ENCODE data around the gene PNPLA1. TPM values are rescaled to one million over a fixed set of nuclear protein-coding genes. Genes with fewer than 3 reads are reported as not detected.

The PNPLA1 gene
- total and polyA plus RNA-seq, 2 experiments from 2014 or later: not detected

- H3K27ac ChIP-seq: no peak overlapping the region
- no peaks in the 10 kb centered on the region for H3K36me3 ChIP-seq
- no peak overlapping the region for H3K4me3 ChIP-seq
- H3K9me3 ChIP-seq (ENCODE audit: low read depth): no peaks in the 10 kb centered on the region
- no peaks in the 10 kb centered on the region for H3K4me1 ChIP-seq (ENCODE audit: low read depth)
- no peak for DNase-seq (ENCODE audit: low read depth in 1 of 2, low spot score in 1 of 2)
- no peak for TF ChIP-seq CTCF (IDR thresholded peaks at IDR 0.05; ENCODE audit: low read depth, low read length)
- no peaks in the 10 kb centered on the region for H3K27me3 ChIP-seq
Measured at GRCh38 chr6:36272234-36272633, 2.4 kb downstream of the PNPLA1 start.

- H3K36me3 ChIP-seq: no peaks in the 10 kb centered on the region
- no peaks in the 10 kb centered on the region for H3K9me3 ChIP-seq (ENCODE audit: low read depth)
- no peaks in the 10 kb centered on the region for H3K4me1 ChIP-seq (ENCODE audit: low read depth)
- no peak overlapping the region for H3K4me3 ChIP-seq
- TF ChIP-seq CTCF (IDR thresholded peaks at IDR 0.05; ENCODE audit: low read depth, low read length): no peak
- no peaks in the 10 kb centered on the region for H3K27me3 ChIP-seq
- no peak overlapping the region for H3K27ac ChIP-seq
- no peak for DNase-seq (ENCODE audit: low read depth in 1 of 2, low spot score in 1 of 2)
Measured at GRCh38 chr6:36273067-36273466, 3.2 kb downstream of the PNPLA1 start.

- Histone ChIP-seq H3K27me3 (no peaks in the 10 kb centered on the region), H3K4me3 (no peak overlapping the region), H3K4me1 (ENCODE audit: low read depth) (no peaks in the 10 kb centered on the region), H3K9me3 (ENCODE audit: low read depth) (no peaks in the 10 kb centered on the region), H3K27ac (no peak overlapping the region), H3K36me3 (no peaks in the 10 kb centered on the region)
- no peak for DNase-seq (ENCODE audit: low read depth in 1 of 2, low spot score in 1 of 2)
- TF ChIP-seq CTCF (IDR thresholded peaks at IDR 0.05; ENCODE audit: low read depth, low read length): no peak
Measured at GRCh38 chr6:36273802-36274514, 4.1 kb downstream of the PNPLA1 start.

DNA sequence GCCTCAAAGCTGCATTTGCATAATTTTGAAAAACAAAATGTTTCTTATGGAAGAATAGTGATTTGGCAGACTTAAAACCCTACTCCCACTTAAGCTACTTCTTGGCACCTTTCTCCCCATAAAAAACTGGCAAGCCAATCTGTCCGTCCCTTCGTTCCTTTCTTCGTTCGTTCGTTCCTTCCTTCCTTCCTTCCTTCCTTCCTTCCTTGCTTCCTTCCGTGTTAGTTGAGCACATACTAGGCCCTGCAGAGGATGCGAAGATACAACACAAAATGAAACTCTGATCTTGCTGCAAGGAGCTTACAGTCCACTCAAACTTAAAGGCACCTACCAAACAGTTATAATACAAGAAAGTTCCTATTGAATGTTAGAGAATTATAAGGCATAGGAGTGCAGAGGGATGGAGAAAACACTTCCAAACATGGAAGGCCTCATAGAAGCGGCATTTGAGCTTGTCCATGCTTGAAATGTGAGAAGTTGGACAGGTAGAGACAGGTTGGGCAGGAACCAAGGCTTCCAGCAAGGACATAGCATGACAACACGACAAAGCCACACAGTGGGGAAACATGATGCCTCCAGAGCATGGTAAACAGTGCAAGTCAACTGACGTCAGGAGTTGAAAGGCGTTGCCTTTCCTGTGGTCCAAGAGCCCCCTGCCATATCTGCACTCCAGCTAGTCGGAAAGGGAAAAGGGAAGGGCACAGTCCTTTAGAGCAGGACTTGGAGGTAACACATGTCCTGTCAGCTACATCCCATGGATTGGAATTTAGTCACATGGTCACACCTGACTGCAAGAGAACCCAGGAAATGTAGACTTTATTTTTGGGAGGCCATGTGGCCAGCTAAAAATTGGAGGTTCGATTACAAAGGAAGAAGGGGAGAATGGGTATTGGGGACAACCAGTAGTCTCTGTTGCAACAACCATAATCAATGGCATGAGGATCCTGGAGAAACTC is 7.0 kb downstream of the PNPLA1 start:
- Histone ChIP-seq H3K9me3 (ENCODE audit: low read depth) (no peaks in the 10 kb centered on the region), H3K27ac (no peak overlapping the region), H3K4me1 (ENCODE audit: low read depth) (no peaks in the 10 kb centered on the region), H3K4me3 (no peak overlapping the region), H3K27me3 (no peaks in the 10 kb centered on the region), H3K36me3 (no peaks in the 10 kb centered on the region)
- TF ChIP-seq CTCF (IDR thresholded peaks at IDR 0.05; ENCODE audit: low read depth, low read length): no peak
- DNase-seq (ENCODE audit: low read depth in 1 of 2, low spot score in 1 of 2): no peak

DNA sequence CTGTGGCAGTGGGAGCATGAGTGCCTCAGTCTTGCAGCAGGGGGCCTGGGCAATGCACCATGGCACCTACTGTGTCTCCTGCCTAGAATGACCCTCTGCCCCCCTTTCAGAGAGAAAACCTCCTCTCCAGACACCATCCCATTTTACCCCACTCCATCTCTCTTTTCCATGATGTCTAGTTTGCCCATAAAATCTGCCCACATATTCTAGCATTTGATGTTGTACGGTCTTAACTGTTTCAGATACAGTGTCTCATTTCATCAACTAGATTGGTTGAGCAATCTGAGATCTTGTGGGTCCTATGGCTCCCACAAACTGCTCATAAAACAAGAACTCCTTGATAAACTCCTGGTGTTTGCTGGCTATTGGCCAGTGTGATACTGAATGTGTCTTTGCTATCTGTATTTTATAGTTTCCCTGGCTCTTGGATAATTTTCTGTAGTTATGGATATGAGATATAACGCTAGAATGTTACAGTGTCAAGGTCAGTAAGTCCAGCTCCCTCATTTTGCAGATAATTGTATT is 8.1 kb downstream of the PNPLA1 start:
- Histone ChIP-seq H3K4me1 (ENCODE audit: low read depth) (no peaks in the 10 kb centered on the region), H3K9me3 (ENCODE audit: low read depth) (no peaks in the 10 kb centered on the region), H3K4me3 (no peak overlapping the region), H3K36me3 (no peaks in the 10 kb centered on the region), H3K27me3 (peaks cover 9% of the 10 kb centered on the region), H3K27ac (no peak overlapping the region)
- DNase-seq (ENCODE audit: low read depth in 1 of 2, low spot score in 1 of 2): no peak
- TF ChIP-seq CTCF (IDR thresholded peaks at IDR 0.05; ENCODE audit: low read depth, low read length): no peak
